NOMO-1 (cell line): ENCODE measurements around the gene DIP2B.
"Not testable (repeated sequence)": the region's sequence is repeated elsewhere in the genome, so short reads cannot be mapped to it uniquely, and the experiment has no call there.

Source experiments
- DNase-seq, 2 experiments: peaks; one replicate each; lab custom pipeline; 2025; ENCODE audit not compliant: unreplicated experiment in 2 of 2; lab: John Stamatoyannopoulos, UW

DIP2B gene

GRCh38 chr12:50504798-50505674 lies at the start of gene DIP2B:
Gene DIP2B, plus strand, starts transcription at chr12:50504985. Its CDS starts 156 bp downstream, at chr12:50505141.
- peak; percentile 83 to 89 for DNase-seq

- DNase-seq = no peak
Measured at GRCh38 chr12:50458606-50459005, 46.2 kb upstream of the DIP2B start.

DNA sequence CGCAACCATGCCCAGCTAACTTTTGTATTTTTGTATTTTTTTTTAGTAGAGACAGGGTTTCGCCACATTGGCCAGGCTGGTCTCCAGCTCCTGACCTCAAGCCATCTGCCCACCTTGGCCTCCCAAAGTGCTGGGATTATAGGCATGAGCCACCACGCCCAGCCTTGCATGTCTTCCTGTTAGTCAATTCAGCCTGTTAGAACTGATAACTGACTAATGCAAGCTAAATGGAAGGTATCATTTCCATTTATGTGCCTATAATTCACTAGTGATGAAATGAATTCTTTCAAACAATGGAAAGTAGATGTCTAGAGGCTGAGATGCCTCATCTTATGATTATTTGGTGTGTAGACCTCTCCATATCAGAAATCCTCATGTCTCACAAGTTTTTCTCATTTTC lies 37.3 kb upstream of the DIP2B start:
- DNase-seq = no peak

DNA sequence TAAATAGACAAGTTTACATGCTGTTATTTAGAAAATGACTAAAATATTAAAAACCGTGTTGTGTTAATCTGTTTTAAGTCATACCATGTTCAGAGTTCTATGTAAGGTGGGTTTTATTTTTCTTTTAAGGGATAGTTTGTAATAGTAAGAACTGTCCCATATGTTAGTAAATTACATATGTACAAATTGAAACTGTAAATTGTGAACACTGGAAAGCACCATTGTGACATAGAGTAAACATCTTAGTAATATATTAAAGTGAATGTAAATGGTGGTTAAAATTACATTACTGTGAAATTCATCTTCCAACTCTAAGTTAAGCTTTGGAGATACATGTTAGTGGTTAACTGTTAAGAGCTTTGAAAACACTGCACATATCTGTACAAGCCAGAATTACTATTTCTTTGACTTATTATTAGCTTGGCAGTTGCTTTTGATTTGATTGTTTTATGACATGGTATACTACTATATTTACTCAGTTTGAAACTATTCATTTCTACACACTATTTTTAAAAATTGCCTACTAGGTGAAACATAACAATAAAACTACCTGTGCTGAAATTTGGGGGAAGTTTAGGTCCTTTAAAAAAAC lies 27.4 kb upstream of the DIP2B start:
- no peak for DNase-seq

- no peak for DNase-seq
Measured at GRCh38 chr12:50482571-50482970, 22.2 kb upstream of the DIP2B start.

DNA sequence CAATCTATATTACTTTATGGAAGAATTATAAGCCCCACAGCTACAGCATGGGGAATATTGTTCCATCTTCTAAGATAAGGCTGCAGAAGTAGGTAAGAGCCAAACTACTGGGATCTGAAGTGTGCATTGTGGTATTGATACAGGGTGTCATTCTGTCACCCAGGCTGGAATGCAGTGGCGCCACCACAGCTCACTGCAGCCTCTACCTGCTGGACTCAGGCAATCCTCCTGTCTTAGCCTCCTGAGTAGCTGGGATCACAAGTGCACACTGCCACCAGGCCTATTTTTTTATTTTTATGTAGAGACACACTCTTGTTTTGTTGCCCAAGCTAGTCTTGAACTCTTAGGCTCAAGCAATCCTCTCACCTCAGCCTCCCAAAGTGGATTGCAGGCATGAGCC lies 21.3 kb upstream of the DIP2B start:
- DNase-seq = no peak

GRCh38 chr12:50488801-50489200 lies 16.0 kb upstream of the DIP2B start:
- DNase-seq = no peak

- not testable (repeated sequence) for DNase-seq
Measured at GRCh38 chr12:50498119-50498518, 6.7 kb upstream of the DIP2B start.

DNA sequence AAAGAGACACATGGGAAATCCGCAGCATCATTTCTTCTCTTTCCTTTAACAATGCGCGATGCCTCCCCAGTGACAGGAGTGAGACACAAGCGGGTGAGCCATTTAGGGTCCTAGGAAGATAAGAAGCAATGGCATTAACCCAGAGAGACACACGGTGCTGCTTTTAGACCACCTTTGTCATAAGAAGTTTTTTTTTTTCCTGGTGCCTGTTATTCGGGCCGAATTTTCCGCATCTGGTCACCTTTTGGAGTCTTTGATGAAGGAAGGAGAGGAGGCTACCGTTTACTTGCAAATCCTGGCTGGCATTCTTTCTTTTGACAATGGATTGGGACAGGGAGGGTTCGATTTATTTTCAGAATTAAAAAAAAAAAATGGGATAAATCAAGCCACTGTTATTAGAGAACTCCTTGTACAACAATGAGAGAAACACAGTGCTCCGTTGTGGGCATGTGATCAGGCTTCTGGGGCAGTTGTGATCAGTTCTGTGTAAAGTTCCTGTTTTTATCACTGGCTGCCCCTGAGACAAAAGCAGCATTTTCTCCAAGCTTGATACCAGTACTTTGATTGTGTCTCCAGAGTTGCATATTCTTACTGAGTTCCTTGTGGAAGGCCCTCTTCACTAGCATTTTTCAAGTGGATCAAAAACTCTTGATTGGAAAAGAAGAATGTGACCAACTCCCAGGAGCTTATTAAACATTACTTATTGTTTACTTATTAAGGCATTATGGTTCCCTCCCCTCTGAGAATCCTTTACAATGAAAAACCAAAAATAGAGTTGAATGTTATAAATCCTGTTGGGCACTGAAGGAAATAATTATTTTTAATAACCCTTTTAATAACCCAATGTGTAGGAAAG lies 1.1 kb downstream of the DIP2B start:
- peak; percentile 57 to 76 for DNase-seq

- DNase-seq = no peak
Measured at GRCh38 chr12:50506753-50507473, 2.1 kb downstream of the DIP2B start.

DNA sequence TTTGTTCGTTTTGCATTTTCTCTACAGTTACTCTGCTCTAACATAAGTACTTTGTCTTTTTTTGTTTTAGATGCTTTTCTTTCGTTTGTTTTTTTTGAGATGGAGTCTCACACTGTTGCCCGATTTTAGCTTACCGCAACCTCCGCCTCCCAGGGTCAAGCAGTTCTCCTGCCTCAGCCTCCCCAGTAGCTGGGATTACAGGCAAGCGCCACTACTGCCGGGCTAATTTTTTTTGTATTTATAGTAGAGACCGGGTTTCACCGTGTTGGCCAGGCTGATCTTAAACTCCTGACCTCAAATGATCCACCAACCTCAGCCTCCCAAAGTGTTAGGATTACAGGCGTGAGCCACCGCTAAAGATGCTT lies 2.7 kb downstream of the DIP2B start:
- DNase-seq = no peak

DNA sequence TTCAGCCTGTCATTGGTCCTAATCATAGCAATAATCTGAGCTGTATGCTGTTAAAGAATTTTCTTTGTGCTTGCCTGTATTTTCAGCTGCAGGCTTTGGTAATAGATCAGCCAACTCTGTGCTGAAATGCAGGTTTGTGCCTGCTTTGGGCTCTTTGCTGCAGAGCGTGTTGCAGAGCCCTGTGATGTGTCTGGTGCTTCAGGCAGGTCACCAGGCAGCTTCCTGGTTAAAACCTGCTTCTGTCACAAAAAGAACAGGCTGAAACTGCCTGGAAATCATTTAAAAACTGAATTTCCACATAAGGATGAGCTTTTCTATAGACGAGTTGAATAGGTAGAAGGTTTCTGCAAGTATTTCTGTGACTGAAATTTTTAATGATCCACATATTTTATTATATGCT lies 3.1 kb downstream of the DIP2B start:
- DNase-seq = peak in 1 of 2 experiments; percentile 9

GRCh38 chr12:50508414-50508813 lies 3.6 kb downstream of the DIP2B start:
- no peak for DNase-seq

DNA sequence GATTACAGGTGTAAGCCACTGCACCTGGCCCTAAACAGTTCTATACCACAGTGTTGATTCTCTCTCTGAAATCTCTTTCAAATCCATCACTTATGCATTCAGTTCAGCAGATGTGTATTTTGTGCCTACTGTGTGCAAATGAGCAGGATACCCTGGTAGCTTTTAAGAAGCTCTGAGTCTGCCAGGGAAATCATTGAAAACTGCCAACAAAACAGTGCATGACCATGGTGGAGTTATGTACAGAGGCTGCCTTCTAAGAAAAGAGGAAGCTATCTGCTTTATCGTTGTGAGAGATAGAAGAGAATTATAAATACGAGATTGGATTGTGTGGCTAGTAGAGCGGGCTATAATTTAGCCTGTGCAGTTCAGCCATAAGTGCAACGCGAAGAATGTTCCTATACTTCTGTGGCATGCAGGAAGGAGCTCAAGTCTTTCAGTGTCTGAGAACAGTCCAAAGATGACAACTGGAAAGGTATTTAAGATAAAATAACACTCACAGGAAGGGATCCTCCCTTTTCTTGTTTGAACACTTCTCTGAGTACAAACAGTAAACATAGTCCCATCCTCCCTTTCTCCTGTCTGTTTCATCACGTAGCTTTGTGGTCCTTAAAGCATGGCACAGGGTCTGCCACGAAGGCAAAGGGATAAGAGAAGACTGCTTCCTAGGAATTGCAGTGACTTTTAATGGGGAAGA lies 4.3 kb downstream of the DIP2B start:
- peak; percentile 16 to 75 for DNase-seq

- peak in 1 of 2 experiments; percentile 29 for DNase-seq
Measured at GRCh38 chr12:50514526-50515276, 9.9 kb downstream of the DIP2B start.

DNA sequence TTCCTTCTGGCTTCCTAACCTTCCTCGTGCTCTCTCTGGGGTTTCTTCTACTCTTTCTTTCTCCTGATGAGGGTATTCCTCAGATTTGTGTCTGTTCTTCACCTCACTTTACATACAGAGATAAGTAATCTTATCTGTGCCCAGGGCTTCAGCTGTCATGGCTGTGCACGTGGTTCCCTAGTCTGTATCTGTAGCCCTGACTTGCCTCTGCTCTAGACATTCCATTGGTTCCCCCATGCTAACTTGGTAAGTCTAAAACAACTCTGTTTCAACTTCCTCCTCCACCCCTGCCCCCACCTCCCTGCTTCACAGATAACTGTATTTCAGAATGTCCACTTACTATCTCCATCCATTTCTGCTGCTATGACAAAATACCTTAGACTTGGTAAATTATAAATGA lies 10.8 kb downstream of the DIP2B start:
- peak; percentile 34 to 41 for DNase-seq

DNA sequence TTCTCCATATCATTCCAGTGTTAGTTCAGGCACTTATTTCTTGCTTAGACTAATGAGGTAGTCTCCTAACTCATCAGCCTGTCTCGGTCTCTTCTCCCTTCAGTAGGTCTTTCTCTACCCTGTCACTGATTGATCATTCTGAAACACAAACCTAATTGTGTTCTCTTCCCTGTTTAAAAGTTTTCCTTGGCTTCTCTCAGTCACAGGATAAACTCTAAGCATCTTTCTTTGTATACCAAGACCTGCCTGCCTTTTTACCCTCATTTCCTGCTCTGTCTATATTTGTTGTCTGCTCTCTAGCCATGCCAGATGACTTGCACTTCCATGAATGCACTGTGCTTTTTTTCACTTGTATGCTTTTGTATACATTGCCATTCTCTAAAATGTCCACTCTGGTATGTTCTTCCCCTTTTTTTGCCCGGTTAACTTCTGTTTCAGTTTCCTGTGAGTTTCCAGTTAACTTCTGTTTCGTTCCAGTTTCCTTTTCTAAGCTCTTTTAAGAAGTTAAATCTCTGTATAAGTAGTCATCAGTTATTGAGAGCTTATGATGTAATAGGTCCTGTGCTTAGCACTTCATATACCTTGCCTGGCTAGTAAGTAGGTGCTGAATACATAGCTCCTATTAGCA lies 12.8 kb downstream of the DIP2B start:
- peak; percentile 83 to 99 for DNase-seq

DNA sequence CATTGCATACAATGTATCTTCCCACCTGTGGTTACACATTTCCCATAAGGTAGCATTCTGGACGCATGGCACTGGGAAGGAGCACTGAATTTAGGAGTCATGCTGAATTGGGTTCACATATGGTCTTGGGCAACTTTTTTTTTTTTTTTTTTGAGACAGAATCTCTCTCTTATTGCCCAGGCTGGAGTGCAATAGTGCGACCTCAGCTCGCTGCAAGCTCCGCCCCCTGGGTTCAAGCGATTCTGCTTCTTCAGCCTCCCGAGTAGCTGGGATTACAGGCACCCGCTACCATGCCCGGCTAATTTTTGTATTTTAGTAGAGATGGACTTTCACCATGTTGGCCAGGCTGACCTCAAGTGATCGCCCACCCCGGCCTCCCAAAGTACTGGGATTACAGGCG lies 13.3 kb downstream of the DIP2B start:
- DNase-seq = no peak

- DNase-seq = no peak
Measured at GRCh38 chr12:50519353-50519752, 14.6 kb downstream of the DIP2B start.
